Activated B cell treated with CpG ODN at 0.5 μM for 24 hours (primary cell): ENCODE data around the gene VSTM4. TPM values are rescaled to one million over a fixed set of nuclear protein-coding genes. Genes with fewer than 3 reads are reported as not detected.

Experiments used
- ATAC-seq: fragments of 200-7000 bp; cut with Tn5 transposase; one replicate; pipeline ENCODE4 v1.10.0; 2021; ENCODE audit warnings: low read depth, mild to moderate bottlenecking, moderate library complexity
- CTCF ChIA-PET: fragments of 350-600 bp; sonication (Branson Sonifier 250); formaldehyde crosslinking; loops from one replicate; lab custom pipeline; 2021; ENCODE audit warnings: antibody characterized with exemption; lab: Charles Lee
- POLR2A ChIA-PET: fragments of 350-600 bp; sonication (Branson Sonifier 250); formaldehyde crosslinking; loops from one replicate; lab custom pipeline; 2021; ENCODE audit warnings: antibody characterized with exemption; lab: Charles Lee
- DNase-seq: peaks from one replicate; pipeline ENCODE4 v3.0.0; 2022
- H3K27ac Mint-ChIP-seq: one replicate; pipeline ENCODE4 v1.8.0; 2020; ENCODE audit warnings: mixed read lengths
- H3K27me3 Mint-ChIP-seq: one replicate; pipeline ENCODE4 v1.8.0; 2021; ENCODE audit warnings: mixed read lengths
- H3K36me3 Mint-ChIP-seq: one replicate; pipeline ENCODE4 v1.8.0; 2021; ENCODE audit warnings: low read depth, mixed read lengths
- H3K4me1 Mint-ChIP-seq: one replicate; pipeline ENCODE4 v1.8.0; 2021; ENCODE audit warnings: mixed read lengths
- H3K4me3 Mint-ChIP-seq: one replicate; pipeline ENCODE4 v1.8.0; 2020; ENCODE audit warnings: mild to moderate bottlenecking, mixed read lengths
- H3K9me3 Mint-ChIP-seq: one replicate; pipeline ENCODE4 v1.8.0; 2020; ENCODE audit warnings: mixed read lengths
- intact Hi-C: fragments of 100-400 bp; cut with micrococcal nuclease; formaldehyde crosslinking; loops from one replicate; pipeline ENCODE4 v1.15.1; 2024
- total RNA-seq: library from RNA; stranded (reverse); gene quantifications from 2 replicates; pipeline ENCODE4 v1.2.3, GENCODE V29; 2022
- TF ChIP-seq, protein P1 (sequence below): fragments of 200-600 bp; IDR thresholded peaks from one replicate; pipeline ENCODE4 v1.8.0; 2022; ENCODE audit warnings: antibody characterized with exemption, mild to moderate bottlenecking

VSTM4 gene
- not detected in 2 replicates for total RNA-seq

DNA sequence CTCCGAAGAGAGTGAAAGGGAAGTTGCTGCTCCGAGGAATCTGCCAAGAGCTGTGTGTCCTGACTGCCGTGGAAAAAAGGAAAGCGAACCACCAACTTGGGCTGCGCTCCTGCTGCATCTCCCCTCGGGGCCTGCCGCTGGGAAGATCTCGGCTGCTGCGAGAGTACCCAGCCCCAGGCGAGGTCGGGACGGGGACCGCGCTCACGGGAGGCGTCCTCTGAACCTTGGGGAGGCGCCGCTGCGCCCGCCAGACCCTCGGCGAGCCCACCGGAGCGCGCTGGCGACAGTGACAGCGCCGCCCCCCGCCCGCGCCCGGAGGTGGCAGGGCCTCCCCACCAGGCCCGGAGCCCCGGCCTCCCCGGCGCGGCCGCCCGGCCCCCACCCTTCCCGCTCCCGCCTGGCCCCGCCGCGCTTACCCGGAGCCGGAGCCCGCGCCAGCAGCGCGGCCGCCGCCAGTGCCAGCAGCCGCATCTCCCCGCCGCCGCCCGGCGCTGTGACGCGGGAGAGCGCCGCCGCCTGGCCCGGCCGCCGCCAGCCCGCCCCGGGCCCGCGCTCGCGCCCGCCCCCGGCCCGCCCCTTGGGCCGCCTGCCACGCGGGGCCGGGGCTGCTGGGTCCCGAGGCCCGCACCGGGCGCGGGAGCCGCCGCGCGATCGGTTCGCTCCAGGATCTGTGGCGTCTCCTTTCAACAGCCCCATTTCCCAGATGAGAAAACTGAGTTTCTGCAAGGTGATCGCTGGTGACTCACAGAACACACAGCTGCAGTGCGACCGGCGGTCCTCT is at the start of gene VSTM4:
Gene VSTM4, minus strand, starts transcription at position 508 of the 781 bp plus-strand sequence. Its CDS starts 37 bp downstream, at position 471.
- Mint-ChIP-seq H3K4me3 (peak within 1 kb of the TSS; percentile 56), H3K9me3 (no peaks in the 10 kb centered on the region), H3K4me1 (peaks cover 4% of the 10 kb centered on the region), H3K27ac (no peak within 1 kb of the TSS), H3K36me3 (no peaks in the 10 kb centered on the region), H3K27me3 (peaks cover 22% of the 10 kb centered on the region)
- ChIA-PET POLR2A (no interaction called here), CTCF (no interaction called here)
- intact Hi-C loops: no loop called here
- ATAC-seq (peak; percentile 25), DNase-seq (no peak)
- TF ChIP-seq, protein P1, sequence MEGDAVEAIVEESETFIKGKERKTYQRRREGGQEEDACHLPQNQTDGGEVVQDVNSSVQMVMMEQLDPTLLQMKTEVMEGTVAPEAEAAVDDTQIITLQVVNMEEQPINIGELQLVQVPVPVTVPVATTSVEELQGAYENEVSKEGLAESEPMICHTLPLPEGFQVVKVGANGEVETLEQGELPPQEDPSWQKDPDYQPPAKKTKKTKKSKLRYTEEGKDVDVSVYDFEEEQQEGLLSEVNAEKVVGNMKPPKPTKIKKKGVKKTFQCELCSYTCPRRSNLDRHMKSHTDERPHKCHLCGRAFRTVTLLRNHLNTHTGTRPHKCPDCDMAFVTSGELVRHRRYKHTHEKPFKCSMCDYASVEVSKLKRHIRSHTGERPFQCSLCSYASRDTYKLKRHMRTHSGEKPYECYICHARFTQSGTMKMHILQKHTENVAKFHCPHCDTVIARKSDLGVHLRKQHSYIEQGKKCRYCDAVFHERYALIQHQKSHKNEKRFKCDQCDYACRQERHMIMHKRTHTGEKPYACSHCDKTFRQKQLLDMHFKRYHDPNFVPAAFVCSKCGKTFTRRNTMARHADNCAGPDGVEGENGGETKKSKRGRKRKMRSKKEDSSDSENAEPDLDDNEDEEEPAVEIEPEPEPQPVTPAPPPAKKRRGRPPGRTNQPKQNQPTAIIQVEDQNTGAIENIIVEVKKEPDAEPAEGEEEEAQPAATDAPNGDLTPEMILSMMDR: no peak

- TF ChIP-seq, protein P1: no peak
- ATAC-seq (peak; percentile 96), DNase-seq (no peak)
- POLR2A ChIA-PET: no interaction called here
- peaks cover 12% of the 10 kb centered on the region for H3K4me1 Mint-ChIP-seq
- intact Hi-C loops: loop anchor here (1.0 to 2.0 kb wide), 2 partner anchors 18 to 183 kb away; no protein-coding TSS in a partner anchor
- H3K9me3 Mint-ChIP-seq: no peaks in the 10 kb centered on the region
- peaks cover 22% of the 10 kb centered on the region for H3K36me3 Mint-ChIP-seq
- CTCF ChIA-PET: interaction anchor here (0.7 to 1.5 kb wide), 7 partner anchors 8 to 508 kb away, joined by 3 to 5 read pairs (median 3); no protein-coding TSS in a partner anchor
- H3K27ac Mint-ChIP-seq: no peak overlapping the region
- no peaks in the 10 kb centered on the region for H3K27me3 Mint-ChIP-seq
- H3K4me3 Mint-ChIP-seq: no peak overlapping the region
These were observed 49.4 kb upstream of the VSTM4 start for GRCh38 chr10:49164559-49165188.

DNA sequence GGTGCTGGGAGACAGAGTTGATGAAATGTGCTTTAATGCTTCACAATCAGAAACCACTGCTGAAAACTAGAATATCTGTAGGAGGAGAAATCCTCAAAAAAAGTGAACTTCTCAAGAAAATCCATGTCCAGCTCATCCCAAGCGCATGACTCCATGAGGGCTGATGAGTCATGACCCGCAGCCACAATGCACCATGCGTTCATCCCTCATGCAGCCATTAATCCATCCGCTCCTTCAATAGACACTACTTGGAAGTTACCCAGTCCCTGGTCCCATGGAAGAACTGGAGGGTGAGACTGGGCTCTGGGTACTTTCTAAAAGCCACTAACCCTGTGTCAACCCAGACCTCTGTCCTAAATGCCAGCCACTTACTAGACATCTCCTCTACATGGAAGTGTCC is 48.4 kb upstream of the VSTM4 start:
- ChIA-PET CTCF (interaction anchor here (0.9 to 1.5 kb wide), 4 partner anchors 27 to 507 kb away, joined by 3 to 5 read pairs (median 3); no protein-coding TSS in a partner anchor), POLR2A (no interaction called here)
- Mint-ChIP-seq H3K4me1 (peaks cover 8% of the 10 kb centered on the region), H3K36me3 (peaks cover 24% of the 10 kb centered on the region), H3K27me3 (no peaks in the 10 kb centered on the region), H3K27ac (no peak overlapping the region), H3K4me3 (no peak overlapping the region), H3K9me3 (no peaks in the 10 kb centered on the region)
- TF ChIP-seq, protein P1: no peak
- intact Hi-C loops: loop anchor here (1.0 to 2.0 kb wide), 2 partner anchors 19 to 182 kb away; no protein-coding TSS in a partner anchor
- ATAC-seq (no peak), DNase-seq (no peak)

GRCh38 chr10:49162761-49163310 is 47.5 kb upstream of the VSTM4 start:
- Mint-ChIP-seq H3K9me3 (no peaks in the 10 kb centered on the region), H3K27ac (no peak overlapping the region), H3K4me3 (no peak overlapping the region), H3K27me3 (no peaks in the 10 kb centered on the region), H3K4me1 (peaks cover 8% of the 10 kb centered on the region), H3K36me3 (peaks cover 24% of the 10 kb centered on the region)
- intact Hi-C loops: no loop called here
- ChIA-PET POLR2A (interaction anchor here (0.7 kb wide), 1 partner anchor 17 kb away, joined by 3 read pairs; no protein-coding TSS in a partner anchor), CTCF (interaction anchor here (1.5 kb wide), 1 partner anchor 505 kb away, joined by 3 read pairs; no protein-coding TSS in a partner anchor)
- TF ChIP-seq, protein P1: no peak
- DNase-seq (no peak), ATAC-seq (no peak)
